HL-60 (cell line): ENCODE measurements around the gene KIR3DL3.
"Not testable (repeated sequence)": the region's sequence is repeated elsewhere in the genome, so short reads cannot be mapped to it uniquely, and the experiment has no call there.

Source experiments
- DNase-seq, 2 experiments: peaks; one replicate each; pipeline ENCODE4 v3.0.0-alpha.2; 2010 to 2020; ENCODE audit warnings: low read depth in 1 of 2, low spot score in 1 of 2
- H3K27ac ChIP-seq: fragments of 250-450 bp; sonication (Bioruptor Pico); replicated peaks from 2 replicates; pipeline ENCODE4 v1.5.1; 2020; ENCODE audit warnings: mild to moderate bottlenecking, moderate library complexity
- H3K27me3 ChIP-seq: fragments of 250-450 bp; sonication (Bioruptor Pico); 2 replicates; pipeline ENCODE4 v1.5.1; 2021; ENCODE audit warnings: mild to moderate bottlenecking, moderate library complexity; ENCODE audit not compliant: insufficient read depth, poor library complexity, severe bottlenecking
- H3K4me3 ChIP-seq: replicated peaks from 2 replicates; pipeline ENCODE4 v1.5.1; 2011; ENCODE audit warnings: mild to moderate bottlenecking, control low read depth, low read length; ENCODE audit not compliant: insufficient read depth
- CTCF ChIP-seq: IDR thresholded peaks from one replicate; pipeline ENCODE4 v1.5.1; 2011; ENCODE audit warnings: low read length, control low read depth, inconsistent platforms; ENCODE audit not compliant: insufficient read depth
- GABPA ChIP-seq: IDR thresholded peaks from 2 replicates; pipeline ENCODE4 v1.6.1; 2012; ENCODE audit warnings: low read depth
- POLR2AphosphoS5 ChIP-seq: IDR thresholded peaks from 2 replicates; pipeline ENCODE4 v1.6.1; 2012; ENCODE audit warnings: low read depth
- SPI1 ChIP-seq: IDR thresholded peaks from 2 replicates; pipeline ENCODE4 v1.6.1; 2012; ENCODE audit warnings: low read depth, mild to moderate bottlenecking, borderline replicate concordance
- TF ChIP-seq, protein P1 (sequence below): IDR thresholded peaks from 2 replicates; pipeline ENCODE4 v1.6.1; 2012; ENCODE audit warnings: low read depth; ENCODE audit not compliant: insufficient replicate concordance

The KIR3DL3 gene

DNA sequence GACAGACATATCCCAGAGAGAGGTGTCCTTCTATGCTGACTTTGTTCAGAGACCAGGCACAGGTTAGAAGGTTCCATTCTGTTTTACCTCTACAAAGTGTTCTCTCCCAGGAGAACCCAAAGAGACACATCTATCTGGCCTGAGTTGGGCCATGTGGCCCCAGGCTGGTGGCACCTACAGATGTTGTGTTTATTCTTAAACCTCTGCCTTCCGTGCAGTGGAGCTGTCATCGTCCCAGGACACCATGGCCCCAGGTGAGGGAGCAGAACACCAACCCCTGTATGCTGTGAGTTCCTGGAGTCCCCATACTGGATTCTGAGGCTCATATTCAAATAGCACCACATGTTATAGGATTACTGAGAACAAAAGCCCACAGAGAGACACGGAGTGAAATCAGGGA, 3.9 kb downstream of the KIR3DL3 start:
- no peak overlapping the region for H3K27ac ChIP-seq
- TF ChIP-seq, protein P1, sequence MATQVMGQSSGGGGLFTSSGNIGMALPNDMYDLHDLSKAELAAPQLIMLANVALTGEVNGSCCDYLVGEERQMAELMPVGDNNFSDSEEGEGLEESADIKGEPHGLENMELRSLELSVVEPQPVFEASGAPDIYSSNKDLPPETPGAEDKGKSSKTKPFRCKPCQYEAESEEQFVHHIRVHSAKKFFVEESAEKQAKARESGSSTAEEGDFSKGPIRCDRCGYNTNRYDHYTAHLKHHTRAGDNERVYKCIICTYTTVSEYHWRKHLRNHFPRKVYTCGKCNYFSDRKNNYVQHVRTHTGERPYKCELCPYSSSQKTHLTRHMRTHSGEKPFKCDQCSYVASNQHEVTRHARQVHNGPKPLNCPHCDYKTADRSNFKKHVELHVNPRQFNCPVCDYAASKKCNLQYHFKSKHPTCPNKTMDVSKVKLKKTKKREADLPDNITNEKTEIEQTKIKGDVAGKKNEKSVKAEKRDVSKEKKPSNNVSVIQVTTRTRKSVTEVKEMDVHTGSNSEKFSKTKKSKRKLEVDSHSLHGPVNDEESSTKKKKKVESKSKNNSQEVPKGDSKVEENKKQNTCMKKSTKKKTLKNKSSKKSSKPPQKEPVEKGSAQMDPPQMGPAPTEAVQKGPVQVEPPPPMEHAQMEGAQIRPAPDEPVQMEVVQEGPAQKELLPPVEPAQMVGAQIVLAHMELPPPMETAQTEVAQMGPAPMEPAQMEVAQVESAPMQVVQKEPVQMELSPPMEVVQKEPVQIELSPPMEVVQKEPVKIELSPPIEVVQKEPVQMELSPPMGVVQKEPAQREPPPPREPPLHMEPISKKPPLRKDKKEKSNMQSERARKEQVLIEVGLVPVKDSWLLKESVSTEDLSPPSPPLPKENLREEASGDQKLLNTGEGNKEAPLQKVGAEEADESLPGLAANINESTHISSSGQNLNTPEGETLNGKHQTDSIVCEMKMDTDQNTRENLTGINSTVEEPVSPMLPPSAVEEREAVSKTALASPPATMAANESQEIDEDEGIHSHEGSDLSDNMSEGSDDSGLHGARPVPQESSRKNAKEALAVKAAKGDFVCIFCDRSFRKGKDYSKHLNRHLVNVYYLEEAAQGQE: no peak
- TF ChIP-seq POLR2AphosphoS5: no peak
- TF ChIP-seq CTCF: no peak
- no peak for TF ChIP-seq GABPA
- no peak for TF ChIP-seq SPI1
- no peak for DNase-seq
- no peak overlapping the region for H3K4me3 ChIP-seq
- H3K27me3 ChIP-seq: no peaks in the 10 kb centered on the region

GRCh38 chr19:54729416-54730188, 5.4 kb downstream of the KIR3DL3 start:
- Histone ChIP-seq H3K4me3 (no peak overlapping the region), H3K27me3 (no peaks in the 10 kb centered on the region), H3K27ac (no peak overlapping the region)
- DNase-seq: no peak
- TF ChIP-seq POLR2AphosphoS5 (no peak), SPI1 (no peak), CTCF (no peak), GABPA (no peak)
- TF ChIP-seq, protein P1: no peak

DNA sequence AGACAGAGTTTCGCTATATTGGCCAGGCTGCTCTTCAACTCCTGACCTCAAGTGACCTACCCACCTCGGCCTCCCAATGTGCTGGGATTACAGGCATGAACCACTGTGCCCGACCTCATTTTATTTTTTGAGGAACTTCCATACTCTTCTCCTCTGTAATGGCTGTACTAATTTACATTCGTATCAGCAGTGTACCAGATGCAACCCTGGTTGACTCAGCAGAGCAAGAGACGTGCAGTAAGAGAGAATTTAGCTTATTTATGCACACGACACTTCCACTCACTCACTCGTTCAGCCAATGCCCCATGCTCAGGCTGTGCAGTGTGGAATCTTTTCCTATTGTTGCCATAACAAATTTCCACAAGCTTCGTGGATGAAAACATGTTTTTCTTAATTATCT, 6.9 kb downstream of the KIR3DL3 start:
- H3K27ac ChIP-seq: no peak overlapping the region
- no peak overlapping the region for H3K4me3 ChIP-seq
- H3K27me3 ChIP-seq: no peaks in the 10 kb centered on the region
- no peak for DNase-seq
- no peak for TF ChIP-seq GABPA
- TF ChIP-seq CTCF: no peak
- no peak for TF ChIP-seq SPI1

GRCh38 chr19:54738306-54738705, 14.1 kb downstream of the KIR3DL3 start, which contains the start of gene KIR2DL3:
Gene KIR2DL3, plus strand, starts transcription at chr19:54738513. Its CDS starts 33 bp downstream, at chr19:54738546.
- not testable (repeated sequence) for H3K27ac ChIP-seq, H3K27me3 ChIP-seq, DNase-seq, H3K4me3 ChIP-seq
